HCT116 (cell line): ENCODE measurements around the gene USP15.
"Not testable (repeated sequence)": the region's sequence is repeated elsewhere in the genome, so short reads cannot be mapped to it uniquely, and the experiment has no call there.

Experiments used
- ELF1 ChIP-seq: IDR thresholded peaks from 2 replicates; pipeline ENCODE4 v1.6.1; 2012; ENCODE audit warnings: low read depth, borderline replicate concordance
- FOSL1 ChIP-seq: IDR thresholded peaks from 2 replicates; pipeline ENCODE4 v1.6.1; 2012; ENCODE audit warnings: low read depth
- POLR2A ChIP-seq: IDR thresholded peaks from 2 replicates; pipeline ENCODE4 v1.7.0; 2011; ENCODE audit warnings: borderline replicate concordance; ENCODE audit not compliant: insufficient read depth, insufficient read length; ENCODE audit errors: extremely low read depth
- TF ChIP-seq, protein P1 (sequence below), 3 experiments: fragments of 200-600 bp in 1 of 3; sonication (generic) in 1 of 3; IDR thresholded peaks in 2 of 3; conservative IDR thresholded peaks in 1 of 3; 2 replicates each; pipeline ENCODE4 v1.5.1; 2012 to 2017; ENCODE audit warnings: low read depth in 2 of 3, low read length in 2 of 3, antibody characterized with exemption in 1 of 3, borderline replicate concordance in 1 of 3, control low read depth in 1 of 3, mild to moderate bottlenecking in 1 of 3, mixed read lengths in 1 of 3, mixed run types in 1 of 3, moderate library complexity in 1 of 3; ENCODE audit not compliant: insufficient read depth in 1 of 3

DNA sequence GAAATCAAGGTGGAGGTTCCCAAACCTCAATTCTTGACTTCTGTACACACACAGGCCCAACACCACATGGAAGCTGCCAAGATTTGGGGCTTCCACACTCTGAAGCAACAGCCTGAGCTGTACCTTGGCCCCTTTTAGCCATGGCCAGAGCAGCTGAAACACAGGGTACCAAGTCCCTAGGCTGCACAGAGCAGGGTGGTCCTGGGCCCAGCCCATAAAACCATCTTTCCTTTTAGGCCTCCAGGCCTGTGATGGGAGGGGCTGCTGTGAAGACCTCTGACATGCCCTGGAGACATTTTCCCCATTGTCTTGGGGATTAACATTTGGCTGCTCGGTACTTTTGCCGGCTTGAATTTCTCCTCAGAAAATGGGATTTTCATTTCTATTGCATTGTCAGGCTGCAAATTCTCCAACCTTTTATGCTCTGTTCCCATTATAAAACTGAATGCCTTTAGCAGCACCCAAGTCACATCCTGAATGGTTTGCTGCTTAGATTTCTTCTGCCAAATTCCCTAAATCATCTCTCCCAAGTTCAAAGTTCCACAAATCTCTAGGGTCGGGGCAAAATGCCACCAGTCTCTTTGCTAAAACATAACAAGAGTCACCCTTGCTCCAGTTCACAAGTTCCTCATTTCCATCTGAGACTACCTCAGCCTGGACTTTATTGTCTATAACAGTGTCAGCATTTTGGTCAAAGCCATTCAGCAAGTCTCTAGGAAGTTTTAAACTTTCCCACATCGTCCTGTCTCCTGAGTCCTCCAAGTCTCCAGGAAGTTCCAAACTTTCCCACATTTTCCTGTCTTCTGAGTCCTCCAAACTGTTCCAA lies 84.7 kb downstream of the USP15 start:
- TF ChIP-seq, protein P1, sequence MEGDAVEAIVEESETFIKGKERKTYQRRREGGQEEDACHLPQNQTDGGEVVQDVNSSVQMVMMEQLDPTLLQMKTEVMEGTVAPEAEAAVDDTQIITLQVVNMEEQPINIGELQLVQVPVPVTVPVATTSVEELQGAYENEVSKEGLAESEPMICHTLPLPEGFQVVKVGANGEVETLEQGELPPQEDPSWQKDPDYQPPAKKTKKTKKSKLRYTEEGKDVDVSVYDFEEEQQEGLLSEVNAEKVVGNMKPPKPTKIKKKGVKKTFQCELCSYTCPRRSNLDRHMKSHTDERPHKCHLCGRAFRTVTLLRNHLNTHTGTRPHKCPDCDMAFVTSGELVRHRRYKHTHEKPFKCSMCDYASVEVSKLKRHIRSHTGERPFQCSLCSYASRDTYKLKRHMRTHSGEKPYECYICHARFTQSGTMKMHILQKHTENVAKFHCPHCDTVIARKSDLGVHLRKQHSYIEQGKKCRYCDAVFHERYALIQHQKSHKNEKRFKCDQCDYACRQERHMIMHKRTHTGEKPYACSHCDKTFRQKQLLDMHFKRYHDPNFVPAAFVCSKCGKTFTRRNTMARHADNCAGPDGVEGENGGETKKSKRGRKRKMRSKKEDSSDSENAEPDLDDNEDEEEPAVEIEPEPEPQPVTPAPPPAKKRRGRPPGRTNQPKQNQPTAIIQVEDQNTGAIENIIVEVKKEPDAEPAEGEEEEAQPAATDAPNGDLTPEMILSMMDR (IDR thresholded peaks at IDR 0.05 in 2 of 3, conservative IDR thresholded peaks at IDR 0.05 in 1 of 3; ENCODE audit: borderline replicate concordance in 1 of 3, insufficient read depth in 1 of 3, low read depth in 2 of 3, low read length in 2 of 3), result not testable (repeated sequence)
- not testable (repeated sequence) for TF ChIP-seq FOSL1, POLR2A, ELF1
